Adipose tissue (tissue), 3 donors: ENCODE measurements around the gene SPOCK3. TPM values are rescaled to one million over a fixed set of nuclear protein-coding genes. Genes with fewer than 3 reads are reported as not detected.
"Not testable (repeated sequence)": the region's sequence is repeated elsewhere in the genome, so short reads cannot be mapped to it uniquely, and the experiment has no call there.

ENCODE experiments used
- H3K27ac ChIP-seq: one replicate; pipeline ENCODE4 v1.5.1; 2013; ENCODE audit warnings: low read depth, low read length
- WGBS, 3 donors: extraction: QIAGEN DNeasy Blood & Tissue Kit; methylation state at CpG; one replicate each; pipeline ENCODE4 v1.1.7; 2013; 5-methylcytosine and 5-hydroxymethylcytosine counted together
- polyA plus RNA-seq, 3 donors: library from polyadenylated mRNA; stranded (reverse); fragments of 200-250 nt; gene quantifications; one replicate each; pipeline ENCODE4 v1.2.3, GENCODE V29; 2013
- donor health status: healthy with polysubstance abuse.
- donor health status: Bipolar disorder and iron deficiency.
- donor health status: healthy.

The SPOCK3 gene
- polyA plus RNA-seq, 3 donors, result 0.06 to 0.12 TPM; not detected in 1

DNA sequence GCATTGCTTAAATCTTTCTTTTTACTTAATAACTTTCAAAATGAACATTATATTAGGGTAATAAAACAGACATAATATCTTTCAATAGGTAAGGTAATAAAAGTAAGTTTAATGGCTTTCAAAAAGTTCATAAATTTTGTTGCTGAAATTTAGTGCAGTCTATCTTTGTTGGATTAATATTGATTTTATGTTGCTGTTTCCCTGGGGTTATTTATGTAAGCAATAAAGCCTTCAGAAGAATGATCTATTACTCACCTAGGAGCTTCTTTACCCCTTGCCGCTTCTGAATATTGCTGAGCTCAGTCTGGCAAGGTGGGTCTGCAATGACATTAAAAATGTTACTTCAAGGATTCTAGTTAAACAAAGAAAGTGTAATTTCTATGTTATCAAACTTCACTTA is 492.6 kb downstream of the SPOCK3 start:
- H3K27ac ChIP-seq, result no peak overlapping the region
- 70 to 84% (median 84%) methylated on average over 1 of the region's 1 CpG for WGBS, 3 donors

DNA sequence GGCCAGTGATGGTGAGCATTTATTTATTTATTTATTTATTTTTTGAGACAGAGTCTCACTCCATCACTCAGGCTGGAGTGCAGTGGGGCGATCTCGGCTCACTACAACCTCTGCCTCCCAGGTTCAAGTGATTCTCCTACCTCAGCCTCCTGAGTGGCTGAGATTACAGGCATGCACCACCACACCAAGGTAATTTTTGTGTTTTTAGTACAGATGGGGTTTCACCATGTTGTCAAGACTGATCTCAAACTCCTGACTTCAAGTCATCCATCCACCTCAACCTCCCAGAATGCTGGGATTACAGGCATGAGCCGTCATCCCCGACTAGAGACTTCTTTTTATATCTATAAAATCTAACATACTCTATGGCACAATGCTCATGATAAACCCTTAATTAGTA is 495.1 kb downstream of the SPOCK3 start:
- H3K27ac ChIP-seq, result not testable (repeated sequence)
- 92 to 94% (median 92%) methylated on average over 4 of the region's 4 CpGs for WGBS, 3 donors

DNA sequence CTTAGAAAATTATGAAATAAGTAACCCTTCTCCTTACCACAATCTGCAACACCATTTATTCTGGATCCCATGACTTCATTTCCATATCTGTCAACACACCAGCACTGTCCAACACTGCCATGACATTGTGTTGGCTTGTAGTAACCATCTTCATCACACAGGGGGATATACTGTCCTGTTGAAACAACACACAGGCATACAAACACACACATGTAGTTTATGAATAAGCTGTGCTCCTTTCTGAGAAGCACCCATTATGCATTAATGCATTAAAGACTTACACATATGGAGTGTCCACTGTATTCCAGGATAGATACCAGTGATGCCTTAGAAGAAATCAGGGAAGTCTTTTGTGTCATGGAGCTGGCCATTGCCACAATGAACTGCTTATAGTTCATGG is 496.9 kb downstream of the SPOCK3 start:
- no peak overlapping the region for H3K27ac ChIP-seq

DNA sequence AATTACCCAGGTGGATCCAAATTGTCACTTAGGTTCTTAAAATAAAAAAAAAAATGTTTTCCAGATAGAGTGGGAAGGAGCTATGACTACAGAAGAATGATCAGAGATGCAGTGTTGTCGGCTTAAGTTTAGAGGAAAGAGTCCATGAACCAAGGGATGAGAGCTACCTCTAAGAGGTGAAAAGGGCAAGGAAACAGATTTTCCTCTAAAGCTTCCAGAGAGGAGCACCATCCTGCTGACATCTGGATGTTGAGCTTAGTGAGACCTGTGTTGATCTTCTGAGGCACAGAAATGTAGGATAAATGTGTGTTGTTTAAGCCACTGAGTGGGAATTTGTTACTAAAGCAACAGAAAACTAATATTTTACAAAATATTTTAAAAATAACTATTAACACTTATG is 498.7 kb downstream of the SPOCK3 start:
- H3K27ac ChIP-seq, result no peak overlapping the region
- 25 to 74% (median 64%) methylated on average over 1 of the region's 1 CpG for WGBS, 3 donors

DNA sequence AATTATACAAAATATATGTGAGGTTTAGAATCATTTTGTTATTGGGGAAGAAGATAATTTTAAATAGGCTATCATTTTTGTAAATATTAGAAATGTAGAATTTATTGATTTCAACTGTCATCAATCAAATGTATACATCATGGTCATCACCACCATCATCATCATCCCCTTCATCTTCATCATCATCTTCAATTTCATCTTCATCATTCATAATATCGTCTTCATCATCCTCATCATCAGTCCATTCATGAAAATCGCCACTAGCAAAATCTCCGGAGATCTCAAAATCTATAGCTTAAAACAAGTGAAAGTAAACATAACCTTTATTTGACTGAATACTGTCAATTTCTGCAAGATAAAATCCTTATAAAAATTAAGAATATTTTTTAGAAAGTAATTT is 499.5 kb downstream of the SPOCK3 start:
- no peak overlapping the region for H3K27ac ChIP-seq
- 76 to 94% (median 94%) methylated on average over 3 of the region's 3 CpGs for WGBS, 3 donors

DNA sequence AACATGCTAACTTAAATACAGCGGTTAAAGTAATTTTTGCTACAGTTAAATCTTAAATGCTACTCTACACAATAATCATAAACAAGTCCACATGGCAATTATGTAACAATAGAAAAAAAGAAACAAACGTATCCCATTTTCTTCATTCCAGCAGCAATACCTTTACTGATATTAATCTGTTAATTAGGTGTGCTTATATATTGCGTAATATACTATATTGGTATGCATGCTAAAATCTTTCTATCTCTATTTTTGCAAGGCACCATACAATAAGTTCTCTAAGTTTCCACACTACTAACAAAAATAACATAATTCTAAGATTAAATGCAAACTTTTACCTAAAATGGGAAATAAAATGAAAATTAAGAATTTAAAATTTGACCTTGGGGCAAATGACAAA is 500.6 kb downstream of the SPOCK3 start:
- no peak overlapping the region for H3K27ac ChIP-seq
- WGBS, 3 donors, result 71 to 89% (median 84%) methylated on average over 3 of the region's 3 CpGs

DNA sequence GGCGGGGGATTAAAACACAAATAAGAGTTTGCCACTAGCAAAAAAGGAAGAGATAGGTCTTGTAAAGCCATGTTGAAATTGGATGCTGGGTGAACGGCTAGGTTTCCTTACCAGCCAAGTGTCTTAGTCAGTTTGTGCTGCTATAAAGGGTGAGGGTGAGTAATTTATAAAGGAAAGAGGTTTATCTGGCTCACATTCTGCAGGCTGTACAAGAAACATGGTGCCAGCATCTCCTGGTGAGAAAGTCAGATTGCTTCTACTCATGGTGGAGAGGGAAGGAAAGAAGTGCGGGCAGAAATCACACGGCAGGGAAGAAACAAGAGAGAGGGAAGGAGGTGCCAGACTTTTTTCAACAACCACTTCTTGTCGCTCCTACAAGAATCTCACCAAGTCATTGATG is 507.5 kb downstream of the SPOCK3 start:
- WGBS, 3 donors, result 71 to 82% (median 74%) methylated on average over 5 of the region's 5 CpGs
- H3K27ac ChIP-seq, result no peak overlapping the region

DNA sequence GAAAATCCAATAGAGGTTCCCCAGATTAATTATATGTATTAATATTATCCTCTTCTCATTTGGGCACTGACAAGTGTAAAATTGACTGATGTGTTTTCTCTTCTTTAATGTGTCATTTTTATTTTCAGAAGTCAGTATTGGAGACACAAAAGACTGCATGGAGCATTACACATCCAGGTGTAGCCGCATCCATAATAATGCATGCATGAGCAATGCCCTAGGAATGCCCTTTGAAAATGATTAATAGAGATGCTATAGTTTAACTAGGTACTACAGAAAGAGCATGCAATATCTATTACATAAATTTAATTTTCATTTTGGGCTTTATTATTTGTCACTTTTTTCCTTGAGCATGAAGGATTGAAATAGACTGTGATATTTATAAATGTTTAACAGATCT is 509.9 kb downstream of the SPOCK3 start:
- no peak overlapping the region for H3K27ac ChIP-seq
- 86 to 93% (median 90%) methylated on average over 1 of the region's 1 CpG for WGBS, 3 donors

DNA sequence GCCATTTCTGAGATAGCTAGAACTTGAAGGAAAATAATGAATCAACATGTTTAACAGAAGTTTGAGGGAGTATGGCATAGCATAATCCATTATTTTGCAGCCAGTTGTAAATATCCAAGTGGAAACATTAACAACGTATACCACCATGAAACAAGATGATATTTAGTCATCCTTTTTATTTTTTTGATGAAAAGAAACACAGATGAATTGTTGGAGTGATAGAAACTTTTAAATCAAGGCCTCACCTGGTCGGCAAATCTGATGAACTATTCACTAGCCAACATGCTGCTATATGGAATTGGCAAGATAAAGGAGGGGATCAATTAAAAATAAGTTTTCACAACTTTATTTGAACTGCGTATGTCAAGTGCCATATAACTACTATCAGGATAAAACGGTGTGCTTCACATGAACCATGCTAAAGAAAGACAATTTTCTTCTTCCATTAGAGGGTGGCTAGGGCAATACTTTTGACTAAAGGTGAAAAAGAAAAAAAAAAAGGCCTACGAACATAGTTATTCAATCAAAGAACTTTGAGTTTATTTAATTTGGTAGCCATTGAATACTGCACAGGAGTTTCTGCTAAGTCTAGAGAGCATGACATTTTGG is 510.7 kb downstream of the SPOCK3 start:
- H3K27ac ChIP-seq, result no peak overlapping the region
- WGBS, 3 donors, result 77 to 82% (median 78%) methylated on average over 5 of the region's 5 CpGs

DNA sequence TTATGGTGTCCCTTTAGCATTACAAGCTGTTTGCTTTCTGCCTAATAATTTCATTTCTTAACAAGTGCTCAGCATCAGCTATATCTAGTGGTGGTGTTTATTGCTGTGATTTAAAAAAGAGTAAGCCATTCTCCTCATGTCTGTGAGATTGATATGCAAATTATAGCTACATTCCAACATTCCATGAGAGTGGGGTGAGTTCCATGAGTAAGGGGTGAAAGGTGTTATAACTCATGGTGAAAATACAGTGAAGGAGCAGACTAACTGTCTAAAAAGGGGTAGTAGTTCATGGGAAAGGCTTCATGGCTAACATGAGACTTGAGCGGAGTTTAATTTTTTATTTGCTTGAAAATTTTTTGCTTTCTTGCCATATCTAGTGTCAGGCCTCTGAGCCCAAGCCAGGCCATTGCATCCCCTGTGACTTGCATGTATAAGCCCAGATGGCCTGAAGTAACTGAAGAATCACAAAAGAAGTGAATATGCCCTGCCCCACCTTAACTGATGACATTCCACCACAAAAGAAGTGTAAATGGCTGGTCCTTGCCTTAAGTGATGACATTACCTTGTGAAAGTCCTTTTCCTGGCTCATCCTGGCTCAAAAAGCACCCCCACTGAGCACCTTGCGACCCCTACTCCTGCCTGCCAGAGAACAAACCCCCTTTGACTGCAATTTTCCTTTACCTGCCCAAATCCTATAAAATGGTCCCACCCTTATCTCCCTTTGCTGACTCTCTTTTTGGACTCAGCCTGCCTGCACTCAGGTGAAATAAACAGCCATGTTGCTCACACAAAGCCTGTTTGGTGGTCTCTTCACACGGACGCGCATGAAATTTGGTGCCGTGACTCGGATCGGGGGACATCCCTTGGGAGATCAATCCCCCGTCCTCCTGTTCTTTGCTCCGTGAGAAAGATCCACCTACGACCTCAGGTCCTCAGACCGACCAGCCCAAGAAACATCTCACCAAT is 518.3 kb downstream of the SPOCK3 start:
- WGBS, 3 donors, result 81 to 88% (median 84%) methylated on average over 11 to 12 of the region's 12 CpGs
- H3K27ac ChIP-seq, result not testable (repeated sequence)

DNA sequence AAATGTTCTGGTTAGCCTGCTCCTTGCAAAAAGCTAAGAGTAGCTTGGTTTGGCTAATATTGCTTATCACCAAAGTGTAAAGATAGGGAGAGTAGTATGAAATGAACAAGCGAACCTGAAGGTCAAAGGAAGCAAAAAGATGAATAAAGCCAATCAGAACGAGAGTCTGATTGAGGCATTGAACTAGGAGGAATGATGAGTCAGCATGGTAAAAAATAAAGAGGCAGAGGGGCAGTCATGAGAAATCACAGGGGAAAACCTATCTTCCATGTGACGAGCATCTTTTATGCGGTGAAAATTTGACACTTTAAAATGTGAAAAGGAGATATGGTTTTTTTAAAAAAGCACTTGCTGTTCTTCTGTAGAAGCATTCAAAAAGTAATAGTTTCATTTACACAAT is 533.7 kb downstream of the SPOCK3 start:
- WGBS, 3 donors, result 65 to 84% (median 77%) methylated on average over 4 of the region's 4 CpGs
- no peak overlapping the region for H3K27ac ChIP-seq

DNA sequence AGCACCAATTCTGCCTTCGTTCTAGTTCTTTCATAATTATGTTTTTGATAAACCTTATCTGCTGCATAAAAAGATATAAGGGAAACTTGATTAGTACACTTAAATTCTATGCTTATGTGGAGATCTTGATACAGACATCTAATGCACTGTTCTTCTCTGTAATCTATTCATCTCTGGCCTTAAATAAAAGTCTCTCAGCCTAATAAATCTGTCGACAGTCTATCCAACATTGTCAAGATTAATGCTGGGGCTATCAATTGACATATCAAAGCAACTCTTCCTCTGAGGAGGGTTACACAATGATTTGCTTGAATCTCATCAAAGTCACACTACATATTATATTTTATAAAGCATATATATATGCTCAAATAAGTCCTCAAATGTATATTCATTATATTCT is 545.5 kb downstream of the SPOCK3 start:
- H3K27ac ChIP-seq, result no peak overlapping the region
- 55 to 70% (median 67%) methylated on average over 2 of the region's 2 CpGs for WGBS, 3 donors

DNA sequence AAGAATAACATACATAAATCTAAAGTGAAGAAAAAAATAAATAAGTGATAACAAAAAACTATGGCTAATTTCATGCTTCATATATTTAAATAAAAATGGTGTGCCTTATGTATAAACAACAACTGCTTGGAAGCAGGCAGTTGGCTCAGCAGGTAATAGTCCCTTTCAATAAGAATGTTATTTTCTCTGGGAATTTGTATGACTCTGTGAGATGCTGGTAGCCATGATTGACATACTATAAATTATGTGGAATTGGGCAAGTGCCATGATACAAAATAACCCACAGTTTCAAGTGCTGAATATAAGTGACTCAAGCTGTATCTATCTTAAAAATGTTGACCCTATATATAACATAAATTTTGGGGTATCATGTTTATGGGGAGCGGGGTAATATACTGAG is 546.5 kb downstream of the SPOCK3 start:
- 84 to 86% (median 84%) methylated on average over 1 of the region's 1 CpG for WGBS, 3 donors
- no peak overlapping the region for H3K27ac ChIP-seq
